Mucosa of stomach (tissue), 1 donor: ENCODE measurements around the gene HYDIN.
"Not testable (repeated sequence)": the region's sequence is repeated elsewhere in the genome, so short reads cannot be mapped to it uniquely, and the experiment has no call there.

Experiments
- H3K27me3 ChIP-seq: one replicate; pipeline ENCODE4 v1.7.0; 2013; ENCODE audit warnings: mild to moderate bottlenecking, low read length; ENCODE audit not compliant: control insufficient read depth, insufficient read depth
- H3K36me3 ChIP-seq: one replicate; pipeline ENCODE4 v1.7.0; 2013; ENCODE audit warnings: low read length; ENCODE audit not compliant: control insufficient read depth, insufficient read depth
- H3K4me1 ChIP-seq: one replicate; pipeline ENCODE4 v1.7.0; 2013; ENCODE audit warnings: mild to moderate bottlenecking, low read length; ENCODE audit not compliant: control insufficient read depth, insufficient read depth
- H3K4me3 ChIP-seq: one replicate; pipeline ENCODE4 v1.7.0; 2013; ENCODE audit warnings: low read length
- H3K9ac ChIP-seq: one replicate; pipeline ENCODE4 v1.7.0; 2013; ENCODE audit warnings: mild to moderate bottlenecking, low read length, moderate library complexity
- H3K9me3 ChIP-seq: one replicate; pipeline ENCODE4 v1.7.0; 2013; ENCODE audit warnings: mild to moderate bottlenecking, low read length, moderate library complexity; ENCODE audit not compliant: control insufficient read depth
- donor health status: Pancreatic carcinoma.

HYDIN gene

GRCh38 chr16:71053897-71054609 is 176.5 kb downstream of the HYDIN start:
- H3K36me3 ChIP-seq, H3K27me3 ChIP-seq, H3K9me3 ChIP-seq, H3K9ac ChIP-seq, H3K4me3 ChIP-seq, H3K4me1 ChIP-seq: not testable (repeated sequence)

- H3K4me3 ChIP-seq, H3K9me3 ChIP-seq, H3K4me1 ChIP-seq, H3K27me3 ChIP-seq, H3K36me3 ChIP-seq, H3K9ac ChIP-seq: not testable (repeated sequence)
Measured at GRCh38 chr16:71050307-71050706, 180.2 kb downstream of the HYDIN start.

- H3K9me3 ChIP-seq, H3K36me3 ChIP-seq, H3K4me1 ChIP-seq, H3K27me3 ChIP-seq, H3K9ac ChIP-seq, H3K4me3 ChIP-seq: not testable (repeated sequence)
Measured at GRCh38 chr16:71039368-71040111, 191.0 kb downstream of the HYDIN start.

GRCh38 chr16:71038421-71038820 is 192.1 kb downstream of the HYDIN start:
- H3K9ac ChIP-seq, H3K4me3 ChIP-seq, H3K4me1 ChIP-seq, H3K36me3 ChIP-seq, H3K27me3 ChIP-seq, H3K9me3 ChIP-seq: not testable (repeated sequence)

DNA sequence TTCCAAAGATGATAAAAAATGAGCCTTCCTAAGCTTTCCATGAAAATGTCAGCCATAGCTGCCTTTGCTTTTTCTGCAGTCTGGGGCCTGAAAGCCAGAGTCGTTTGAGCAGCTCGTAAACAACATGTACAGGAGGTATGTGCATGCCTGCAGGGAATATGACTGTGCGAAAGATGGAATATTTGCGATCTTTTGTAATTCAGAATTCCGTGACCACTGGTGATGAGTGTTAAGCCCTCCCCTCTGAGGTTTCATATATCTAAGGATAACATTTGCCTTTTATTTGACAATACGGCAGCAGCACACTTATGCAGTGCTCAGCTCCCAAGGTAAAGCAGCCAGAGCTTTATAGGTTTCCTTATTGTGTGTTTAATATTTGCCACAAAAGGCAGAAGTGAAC is 192.5 kb downstream of the HYDIN start:
- H3K4me1 ChIP-seq, H3K4me3 ChIP-seq, H3K27me3 ChIP-seq, H3K9me3 ChIP-seq, H3K36me3 ChIP-seq, H3K9ac ChIP-seq: not testable (repeated sequence)

GRCh38 chr16:71028032-71028727 is 202.3 kb downstream of the HYDIN start:
- H3K9me3 ChIP-seq, H3K9ac ChIP-seq, H3K4me3 ChIP-seq, H3K27me3 ChIP-seq, H3K4me1 ChIP-seq, H3K36me3 ChIP-seq: not testable (repeated sequence)

DNA sequence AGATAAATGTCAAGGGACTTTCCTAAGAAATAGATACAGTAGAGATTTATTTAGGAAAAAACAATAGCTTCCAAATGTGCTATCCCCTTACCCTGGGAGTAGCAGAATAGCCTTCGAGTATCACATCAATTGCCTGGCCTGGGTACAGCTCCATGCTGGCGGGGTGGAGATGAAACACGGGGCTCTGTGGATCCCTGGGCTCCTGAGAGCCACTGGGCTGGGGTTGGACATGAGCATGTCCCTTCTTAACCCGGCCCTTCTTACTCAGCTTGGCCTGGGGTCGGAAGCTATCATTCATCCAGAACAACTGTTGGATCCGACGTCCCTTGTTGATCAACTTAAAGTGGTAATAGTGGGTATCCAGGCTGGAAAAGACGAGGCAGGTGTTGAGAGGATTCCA is 203.0 kb downstream of the HYDIN start:
- not testable (repeated sequence) for H3K27me3 ChIP-seq, H3K4me1 ChIP-seq, H3K9me3 ChIP-seq, H3K9ac ChIP-seq, H3K4me3 ChIP-seq, H3K36me3 ChIP-seq

DNA sequence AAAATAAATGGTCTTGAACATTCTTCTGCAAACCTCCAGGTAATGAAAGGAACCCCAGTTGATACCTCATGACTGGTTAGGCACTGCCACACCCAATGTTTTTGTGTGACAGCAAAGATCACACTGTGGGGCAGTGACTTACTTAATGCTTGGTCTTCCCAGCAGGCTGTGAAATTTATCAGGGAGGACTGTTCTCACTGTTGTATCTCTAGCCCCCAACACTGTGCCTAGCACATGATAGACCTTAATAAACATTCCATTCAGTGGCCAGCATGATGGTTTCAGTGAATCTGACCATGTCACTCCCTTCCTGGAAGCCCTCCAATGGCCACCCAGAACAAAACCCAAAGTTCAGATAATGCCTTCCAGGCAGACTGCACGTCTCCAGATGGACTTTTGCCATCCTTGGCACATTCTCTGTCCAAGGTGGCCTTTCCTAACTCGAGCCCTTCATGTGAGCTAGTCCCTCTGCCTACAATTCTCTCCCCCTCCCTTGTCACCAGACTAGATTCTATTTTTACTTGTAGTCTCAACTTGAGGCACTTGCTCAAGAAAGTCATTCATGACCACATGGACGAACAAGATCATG is 206.6 kb downstream of the HYDIN start:
- not testable (repeated sequence) for H3K9ac ChIP-seq, H3K4me3 ChIP-seq, H3K27me3 ChIP-seq, H3K9me3 ChIP-seq, H3K36me3 ChIP-seq, H3K4me1 ChIP-seq

DNA sequence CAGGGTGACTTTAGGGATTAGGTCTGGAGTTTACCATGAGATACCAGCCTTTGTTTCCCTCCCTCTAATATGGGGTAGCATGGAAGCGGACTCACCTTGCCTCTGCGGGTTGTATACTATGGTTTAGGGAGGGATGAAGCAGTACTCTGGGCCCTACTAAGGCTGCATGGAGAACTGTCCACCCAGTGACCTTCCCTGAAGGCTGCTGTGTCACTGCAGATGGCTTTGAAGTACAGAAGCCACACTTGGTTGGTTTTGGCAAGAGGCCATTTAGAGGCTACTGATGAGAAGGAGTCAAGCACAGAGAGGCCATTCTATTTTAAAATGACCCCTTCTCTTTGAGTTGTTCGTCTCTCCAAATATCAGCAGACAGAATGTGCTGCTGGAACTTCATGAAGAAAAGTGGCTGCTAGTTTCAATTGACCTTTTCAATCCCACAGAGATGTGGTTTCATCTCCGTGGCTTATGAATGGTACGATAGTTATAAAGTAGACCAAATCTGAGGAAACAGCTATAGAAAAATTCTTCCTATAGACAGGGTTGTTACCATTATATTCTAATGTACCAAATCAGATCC is 208.5 kb downstream of the HYDIN start:
- H3K27me3 ChIP-seq, H3K9ac ChIP-seq, H3K36me3 ChIP-seq, H3K9me3 ChIP-seq, H3K4me1 ChIP-seq, H3K4me3 ChIP-seq: not testable (repeated sequence)

DNA sequence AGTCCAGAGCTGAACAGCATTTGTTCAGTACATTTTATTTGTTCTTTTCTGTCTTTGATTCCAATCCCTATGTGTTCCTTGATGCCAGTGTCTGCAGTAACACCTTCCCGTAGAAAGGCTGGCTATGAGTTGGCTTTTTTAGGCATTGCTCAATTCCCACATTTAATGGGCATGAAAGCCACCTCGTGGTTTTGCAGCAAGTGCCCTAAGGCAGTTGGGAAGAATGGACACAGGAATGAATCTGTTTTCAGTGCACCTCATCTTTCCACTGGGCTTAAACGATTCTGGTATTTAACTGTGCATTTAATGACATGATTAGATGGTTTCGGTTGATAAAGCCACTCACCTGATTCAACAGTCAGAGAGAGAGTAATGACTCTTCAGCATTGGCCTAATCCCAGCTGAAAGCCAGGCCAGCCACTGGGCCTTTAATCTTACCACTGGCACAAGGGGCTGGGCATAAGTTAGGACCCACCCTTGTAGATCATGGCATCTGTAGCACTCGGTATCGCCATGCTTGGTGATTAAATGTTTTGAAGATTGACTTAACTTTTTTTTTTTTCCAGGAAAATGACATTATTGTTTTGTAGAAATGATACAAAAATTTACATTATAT is 211.3 kb downstream of the HYDIN start:
- H3K9me3 ChIP-seq, H3K9ac ChIP-seq, H3K36me3 ChIP-seq, H3K4me3 ChIP-seq, H3K4me1 ChIP-seq, H3K27me3 ChIP-seq: not testable (repeated sequence)

- not testable (repeated sequence) for H3K36me3 ChIP-seq, H3K4me1 ChIP-seq, H3K4me3 ChIP-seq, H3K9me3 ChIP-seq, H3K27me3 ChIP-seq, H3K9ac ChIP-seq
Measured at GRCh38 chr16:71015419-71015818, 215.1 kb downstream of the HYDIN start.
